H9 (cell line): ENCODE data around the gene APOBEC2. TPM values are rescaled to one million over a fixed set of nuclear protein-coding genes. Genes with fewer than 3 reads are reported as not detected.

Experiments used
- DNase-seq: peaks from one replicate; pipeline ENCODE4 v3.0.0-alpha.2; 2017
- H2AFZ ChIP-seq: one replicate; pipeline ENCODE4 v1.6.1; 2013; ENCODE audit warnings: mild to moderate bottlenecking, low read length, control low read depth, moderate library complexity
- H2AK5ac ChIP-seq: 2 replicates; pipeline ENCODE4 v1.6.1; 2013; ENCODE audit warnings: low read length, control low read depth, mixed read lengths; ENCODE audit not compliant: insufficient read length
- H2BK120ac ChIP-seq: one replicate; pipeline ENCODE4 v1.6.1; 2013; ENCODE audit warnings: low read depth, mild to moderate bottlenecking, low read length, control low read depth, inconsistent platforms; ENCODE audit not compliant: poor library complexity, severe bottlenecking
- H2BK12ac ChIP-seq: 2 replicates; pipeline ENCODE4 v1.6.1; 2013; ENCODE audit warnings: low read length, control low read depth, mixed read lengths, low read depth; ENCODE audit not compliant: insufficient read length
- H2BK15ac ChIP-seq: 2 replicates; pipeline ENCODE4 v1.6.1; 2013; ENCODE audit warnings: low read depth, low read length, control low read depth
- H2BK20ac ChIP-seq: one replicate; pipeline ENCODE4 v1.6.1; 2013; ENCODE audit warnings: low read depth, mild to moderate bottlenecking, low read length, control low read depth, inconsistent platforms; ENCODE audit not compliant: poor library complexity, severe bottlenecking
- H2BK5ac ChIP-seq: 2 replicates; pipeline ENCODE4 v1.6.1; 2013; ENCODE audit warnings: low read length, control low read depth, mixed read lengths; ENCODE audit not compliant: insufficient read length
- H3K14ac ChIP-seq: 2 replicates; pipeline ENCODE4 v1.6.1; 2013; ENCODE audit warnings: low read length, control low read depth; ENCODE audit not compliant: insufficient read depth
- H3K18ac ChIP-seq: 2 replicates; pipeline ENCODE4 v1.6.1; 2013; ENCODE audit warnings: low read depth, mild to moderate bottlenecking, mixed read lengths, low read length, control low read depth; ENCODE audit not compliant: insufficient read length
- H3K23ac ChIP-seq: 2 replicates; pipeline ENCODE4 v1.6.1; 2013; ENCODE audit warnings: low read length, control low read depth, mixed read lengths, low read depth; ENCODE audit not compliant: insufficient read length
- H3K23me2 ChIP-seq: 2 replicates; pipeline ENCODE4 v1.6.1; 2013; ENCODE audit warnings: low read depth, mild to moderate bottlenecking, mixed read lengths, low read length, control low read depth; ENCODE audit not compliant: insufficient read length, poor library complexity, severe bottlenecking
- H3K27ac ChIP-seq: 2 replicates; pipeline ENCODE4 v1.5.1; 2013; ENCODE audit warnings: low read length, control low read depth, mixed read lengths, low read depth; ENCODE audit not compliant: insufficient read length
- H3K27me3 ChIP-seq: 2 replicates; pipeline ENCODE4 v1.6.1; 2013; ENCODE audit warnings: low read length, control low read depth, inconsistent platforms; ENCODE audit not compliant: insufficient read depth
- H3K4ac ChIP-seq: 2 replicates; pipeline ENCODE4 v1.6.1; 2013; ENCODE audit warnings: low read depth, mild to moderate bottlenecking, control low read depth, inconsistent platforms, low read length, moderate library complexity
- H3K4me1 ChIP-seq: 2 replicates; pipeline ENCODE4 v1.6.1; 2013; ENCODE audit warnings: low read length, control low read depth, inconsistent platforms; ENCODE audit not compliant: insufficient read depth
- H3K4me2 ChIP-seq: 2 replicates; pipeline ENCODE4 v1.6.1; 2013; ENCODE audit warnings: low read length, control low read depth, mixed read lengths; ENCODE audit not compliant: insufficient read length, insufficient read depth
- H3K56ac ChIP-seq: 2 replicates; pipeline ENCODE4 v1.6.1; 2013; ENCODE audit warnings: low read depth, mild to moderate bottlenecking, mixed read lengths, low read length, control low read depth; ENCODE audit not compliant: insufficient read length
- H3K79me1 ChIP-seq: 2 replicates; pipeline ENCODE4 v1.6.1; 2013; ENCODE audit warnings: low read depth, mild to moderate bottlenecking, moderate library complexity, low read length, control low read depth, inconsistent platforms; ENCODE audit not compliant: insufficient read depth, poor library complexity, severe bottlenecking
- H3K79me2 ChIP-seq: 2 replicates; pipeline ENCODE4 v1.6.1; 2013; ENCODE audit warnings: low read length, control low read depth, inconsistent platforms; ENCODE audit not compliant: insufficient read depth
- H3K9ac ChIP-seq: 2 replicates; pipeline ENCODE4 v1.6.1; 2013; ENCODE audit warnings: low read length, control low read depth, mixed read lengths; ENCODE audit not compliant: insufficient read length; ENCODE audit errors: extremely low read depth
- H3K9me3 ChIP-seq: one replicate; pipeline ENCODE4 v1.6.1; 2013; ENCODE audit warnings: low read depth, low read length, inconsistent platforms; ENCODE audit not compliant: control insufficient read depth
- H3T11ph ChIP-seq: one replicate; pipeline ENCODE4 v1.6.1; 2013; ENCODE audit warnings: mild to moderate bottlenecking, low read length, control low read depth, inconsistent platforms
- H4K20me1 ChIP-seq: one replicate; pipeline ENCODE4 v1.6.1; 2013; ENCODE audit not compliant: control insufficient read depth, insufficient read length, insufficient read depth
- H4K5ac ChIP-seq: 2 replicates; pipeline ENCODE4 v1.6.1; 2013; ENCODE audit warnings: low read depth, mild to moderate bottlenecking, mixed read lengths, low read length, control low read depth; ENCODE audit not compliant: insufficient read length
- H4K8ac ChIP-seq: replicated peaks from 2 replicates; pipeline ENCODE4 v1.6.1; 2013; ENCODE audit warnings: low read length, control low read depth, mixed read lengths, low read depth; ENCODE audit not compliant: insufficient read length
- H4K91ac ChIP-seq: 2 replicates; pipeline ENCODE4 v1.6.1; 2013; ENCODE audit warnings: low read depth, mild to moderate bottlenecking, moderate library complexity, mixed read lengths, low read length, control low read depth; ENCODE audit not compliant: insufficient read length
- H3K27ac Mint-ChIP-seq, 3 experiments: 2 replicates in 2 of 3; 3 replicates in 1 of 3; pipeline ENCODE4 v1.8.0; 2020 to 2021; ENCODE audit warnings: mixed read lengths in 3 of 3, mild to moderate bottlenecking in 1 of 3, moderate library complexity in 1 of 3
- H3K27me3 Mint-ChIP-seq: 2 replicates; pipeline ENCODE4 v1.8.0; 2021; ENCODE audit warnings: low read depth, mild to moderate bottlenecking, moderate library complexity, mixed read lengths
- H3K36me3 Mint-ChIP-seq, 3 experiments: 2 replicates in 2 of 3; 3 replicates in 1 of 3; pipeline ENCODE4 v1.8.0; 2020 to 2021; ENCODE audit warnings: low read depth in 3 of 3, mixed read lengths in 3 of 3; ENCODE audit not compliant: insufficient read depth in 1 of 3
- H3K4me1 Mint-ChIP-seq, 2 experiments: 2 replicates each; pipeline ENCODE4 v1.8.0; 2020; ENCODE audit warnings: mixed read lengths in 2 of 2
- H3K4me3 Mint-ChIP-seq, 2 experiments: 2 replicates in 1 of 2; 3 replicates in 1 of 2; pipeline ENCODE4 v1.8.0; 2020 to 2021; ENCODE audit warnings: mild to moderate bottlenecking in 2 of 2, mixed read lengths in 2 of 2, moderate library complexity in 1 of 2
- H3K9me3 Mint-ChIP-seq, 2 experiments: 2 replicates in 1 of 2; 3 replicates in 1 of 2; pipeline ENCODE4 v1.8.0; 2020; ENCODE audit warnings: mild to moderate bottlenecking in 2 of 2, mixed read lengths in 2 of 2, moderate library complexity in 1 of 2
- CTCF ChIP-seq: fragments of 200-600 bp; sonication (generic); conservative IDR thresholded peaks from 3 replicates; pipeline ENCODE4 v1.8.0; 2021; ENCODE audit warnings: antibody characterized with exemption, mild to moderate bottlenecking
- WGBS: extraction: QIAGEN DNeasy Blood & Tissue Kit; methylation state at CpG from one replicate; pipeline ENCODE4 v1.1.7; 2013; ENCODE audit warnings: missing lambda C conversion rate, low lambda C conversion rate, mixed read lengths; ENCODE audit not compliant: insufficient read length; ENCODE audit errors: extremely low coverage; 5-methylcytosine and 5-hydroxymethylcytosine counted together
- total RNA-seq: library from RNA; stranded (reverse); gene quantifications from 2 replicates; pipeline ENCODE4 v1.2.1, GENCODE V29; 2021

Gene APOBEC2
- total RNA-seq, 1 experiment from 2014 or later, result not detected

GRCh38 chr6:41036186-41036585 is 16.8 kb upstream of the APOBEC2 start:
- no peak overlapping the region for H3K27ac ChIP-seq
- H3K9me3 ChIP-seq, result no peaks in the 10 kb centered on the region
- H3T11ph ChIP-seq, result no peak overlapping the region
- Mint-ChIP-seq H3K4me1 (peaks cover 12 to 13% of the 10 kb centered on the region in 2 experiments), H3K27ac (no peak overlapping the region), H3K4me3 (no peak overlapping the region), H3K27me3 (no peaks in the 10 kb centered on the region), H3K9me3 (no peaks in the 10 kb centered on the region; a peak in 1 of 5 replicates), H3K36me3 (no peaks in the 10 kb centered on the region)
- TF ChIP-seq CTCF, result no peak
- no peak overlapping the region for H2BK15ac ChIP-seq
- no peaks in the 10 kb centered on the region for H3K79me2 ChIP-seq
- H2BK12ac ChIP-seq, result no peak overlapping the region
- no peak overlapping the region for H4K8ac ChIP-seq
- H3K23ac ChIP-seq, result no peak overlapping the region
- H2AK5ac ChIP-seq, result no peak overlapping the region
- no CpG with 5 or more reads among the region's 3 CpGs for WGBS
- H3K4ac ChIP-seq, result no peak overlapping the region
- H2AFZ ChIP-seq, result no peak overlapping the region
- no peaks in the 10 kb centered on the region for H3K4me1 ChIP-seq
- H3K23me2 ChIP-seq, result no peaks in the 10 kb centered on the region
- DNase-seq, result no peak
- no peak overlapping the region for H4K5ac ChIP-seq
- no peaks in the 10 kb centered on the region for H4K20me1 ChIP-seq
- H2BK120ac ChIP-seq, result no peak overlapping the region
- H3K79me1 ChIP-seq, result no peaks in the 10 kb centered on the region
- H2BK20ac ChIP-seq, result no peak overlapping the region
- H3K4me2 ChIP-seq, result no peak overlapping the region
- H3K18ac ChIP-seq, result no peak overlapping the region
- no peak overlapping the region for H3K14ac ChIP-seq
- no peaks in the 10 kb centered on the region for H3K27me3 ChIP-seq
- no peak overlapping the region for H2BK5ac ChIP-seq
- H4K91ac ChIP-seq, result no peak overlapping the region
- no peak overlapping the region for H3K56ac ChIP-seq
- no peak overlapping the region for H3K9ac ChIP-seq
